ENCODE measurements around the gene CDH3. TPM values are rescaled to one million over a fixed set of nuclear protein-coding genes. Genes with fewer than 3 reads are reported as not detected.

Gene CDH3
- total RNA-seq, 4 donors from 2014 or later: 0.32 to 2.0 TPM; not detected in 2

- H3K27ac ChIP-seq: no peak overlapping the region
- H3K27me3 ChIP-seq: peaks cover 71% of the 10 kb centered on the region
- no peak overlapping the region for H3K4me3 ChIP-seq
- intact Hi-C loops (cut with DNase I; ENCODE audit: low total_unique reads) (no loop called here), in situ Hi-C loops (cut with MboI; ENCODE audit: low pct_ligation_motif_present in 1 of 4, low pct_unique_long_range_greater_than_20kb in 1 of 4, low sequenced_read_pairs in 3 of 4) (loop anchor here in 1 of 4 donors (25.0 kb wide), 1 partner anchor 443 kb away; no protein-coding TSS in a partner anchor)
- peaks cover 16 to 31% (median 26%) of the 10 kb centered on the region in 4 donors for H3K4me1 ChIP-seq
- TF ChIP-seq POLR2A (IDR thresholded peaks at IDR 0.05) (no peak), EP300 (IDR thresholded peaks at IDR 0.05; ENCODE audit: low read depth) (no peak), CTCF (IDR thresholded peaks at IDR 0.05) (no peak), POLR2AphosphoS5 (IDR thresholded peaks at IDR 0.05) (no peak)
- H3K9me3 ChIP-seq: no peaks in the 10 kb centered on the region
- H3K36me3 ChIP-seq: no peaks in the 10 kb centered on the region
- no peak for DNase-seq
- WGBS, 2 donors (ENCODE audit: low coverage in 1 of 2): 41% methylated on average over 10 of the region's 10 CpGs; no CpG with 5 or more reads in 1 of the 2 donors
Measured at GRCh38 chr16:68643847-68644246, 1.3 kb upstream of the CDH3 start.

- intact Hi-C loops (cut with DNase I; ENCODE audit: low total_unique reads) (no loop called here), in situ Hi-C loops (cut with MboI; ENCODE audit: low pct_ligation_motif_present in 1 of 4, low pct_unique_long_range_greater_than_20kb in 1 of 4, low sequenced_read_pairs in 3 of 4) (loop anchor here in 1 of 4 donors (25.0 kb wide), 1 partner anchor 443 kb away; no protein-coding TSS in a partner anchor)
- TF ChIP-seq POLR2AphosphoS5 (IDR thresholded peaks at IDR 0.05) (no peak), CTCF (IDR thresholded peaks at IDR 0.05) (no peak), POLR2A (IDR thresholded peaks at IDR 0.05) (no peak), EP300 (IDR thresholded peaks at IDR 0.05; ENCODE audit: low read depth) (no peak)
- Histone ChIP-seq H3K9me3 (no peaks in the 10 kb centered on the region), H3K4me1 (peaks cover 16 to 31% (median 26%) of the 10 kb centered on the region in 4 donors), H3K27me3 (peaks cover 75% of the 10 kb centered on the region), H3K27ac (no peak overlapping the region), H3K4me3 (peak overlapping the region in 2 of 4 donors; percentile 24 to 50), H3K36me3 (no peaks in the 10 kb centered on the region)
- WGBS, 2 donors (ENCODE audit: low coverage in 1 of 2): 12 to 15% methylated on average over 5 to 17 of the region's 17 CpGs
- DNase-seq: no peak
Measured at GRCh38 chr16:68644296-68644695, 814 bp upstream of the CDH3 start.

- DNase-seq: no peak
- 3% methylated on average over 57 of the region's 66 CpGs; no CpG with 5 or more reads in 1 of the 2 donors for WGBS, 2 donors (ENCODE audit: low coverage in 1 of 2)
- H3K27me3 ChIP-seq: peaks cover 78% of the 10 kb centered on the region
- H3K9me3 ChIP-seq: no peaks in the 10 kb centered on the region
- H3K36me3 ChIP-seq: no peaks in the 10 kb centered on the region
- peak overlapping the region in 3 of 4 donors; percentile 24 to 50 (median 39) for H3K4me3 ChIP-seq
- intact Hi-C loops (cut with DNase I; ENCODE audit: low total_unique reads): no loop called here
- in situ Hi-C loops (cut with MboI; ENCODE audit: low pct_ligation_motif_present in 1 of 4, low pct_unique_long_range_greater_than_20kb in 1 of 4, low sequenced_read_pairs in 3 of 4): loop anchor here in 1 of 4 donors (25.0 kb wide), 1 partner anchor 442 kb away; no protein-coding TSS in a partner anchor
- TF ChIP-seq CTCF (IDR thresholded peaks at IDR 0.05) (no peak), POLR2A (IDR thresholded peaks at IDR 0.05) (no peak), POLR2AphosphoS5 (IDR thresholded peaks at IDR 0.05) (no peak), EP300 (IDR thresholded peaks at IDR 0.05; ENCODE audit: low read depth) (no peak)
- no peak overlapping the region for H3K27ac ChIP-seq
- peaks cover 16 to 31% (median 26%) of the 10 kb centered on the region in 4 donors for H3K4me1 ChIP-seq
Measured at GRCh38 chr16:68645494-68646388, 631 bp downstream of the CDH3 start.

GRCh38 chr16:68646953-68647659 is 2.0 kb downstream of the CDH3 start:
- WGBS, 2 donors (ENCODE audit: low coverage in 1 of 2): 61% methylated on average over 18 of the region's 18 CpGs; no CpG with 5 or more reads in 1 of the 2 donors
- no peaks in the 10 kb centered on the region for H3K36me3 ChIP-seq
- DNase-seq: no peak
- intact Hi-C loops (cut with DNase I; ENCODE audit: low total_unique reads): no loop called here
- H3K9me3 ChIP-seq: no peaks in the 10 kb centered on the region
- TF ChIP-seq CTCF (IDR thresholded peaks at IDR 0.05): no peak
- no peak for TF ChIP-seq POLR2AphosphoS5 (IDR thresholded peaks at IDR 0.05)
- TF ChIP-seq EP300 (IDR thresholded peaks at IDR 0.05; ENCODE audit: low read depth): no peak
- TF ChIP-seq POLR2A (IDR thresholded peaks at IDR 0.05): no peak
- no peak overlapping the region for H3K4me3 ChIP-seq
- in situ Hi-C loops (cut with MboI; ENCODE audit: low pct_ligation_motif_present in 1 of 4, low pct_unique_long_range_greater_than_20kb in 1 of 4, low sequenced_read_pairs in 3 of 4): loop anchor here in 1 of 4 donors (25.0 kb wide), 1 partner anchor 440 kb away; no protein-coding TSS in a partner anchor
- peaks cover 16 to 31% (median 26%) of the 10 kb centered on the region in 4 donors for H3K4me1 ChIP-seq
- H3K27ac ChIP-seq: no peak overlapping the region
- H3K27me3 ChIP-seq: peaks cover 74% of the 10 kb centered on the region

Measured in transverse colon (tissue), 4 donors.